Esophagus muscularis mucosa (tissue), 4 donors: ENCODE results near the gene PCSK6.

Experiments
- EP300 ChIP-seq: sonication (generic); formaldehyde crosslinking; IDR thresholded peaks from one replicate; pipeline ENCODE4 v1.6.1; 2017; ENCODE audit warnings: antibody characterized with exemption
- POLR2A ChIP-seq: fragments of 450-650 bp; IDR thresholded peaks from one replicate; pipeline ENCODE4 v1.6.1; 2017; ENCODE audit warnings: antibody characterized with exemption, moderate library complexity, mild to moderate bottlenecking, low read depth
- POLR2AphosphoS5 ChIP-seq, 2 donors: sonication (generic); formaldehyde crosslinking; IDR thresholded peaks; one replicate each; pipeline ENCODE4 v1.6.1; 2017; ENCODE audit warnings: antibody characterized with exemption in 2 of 2
- TF ChIP-seq, protein P1 (sequence below), 3 experiments: fragments of 200-600 bp in 2 of 3; fragments of 450-650 bp in 1 of 3; sonication (generic) in 2 of 3; IDR thresholded peaks; one replicate each; pipeline ENCODE4 v1.5.1; 2017 to 2019; ENCODE audit warnings: antibody characterized with exemption in 3 of 3, mild to moderate bottlenecking in 2 of 3, moderate library complexity in 1 of 3

- TF ChIP-seq POLR2AphosphoS5 (IDR thresholded peaks at IDR 0.05) (no peak), POLR2A (no peak), EP300 (no peak)
- TF ChIP-seq, protein P1, sequence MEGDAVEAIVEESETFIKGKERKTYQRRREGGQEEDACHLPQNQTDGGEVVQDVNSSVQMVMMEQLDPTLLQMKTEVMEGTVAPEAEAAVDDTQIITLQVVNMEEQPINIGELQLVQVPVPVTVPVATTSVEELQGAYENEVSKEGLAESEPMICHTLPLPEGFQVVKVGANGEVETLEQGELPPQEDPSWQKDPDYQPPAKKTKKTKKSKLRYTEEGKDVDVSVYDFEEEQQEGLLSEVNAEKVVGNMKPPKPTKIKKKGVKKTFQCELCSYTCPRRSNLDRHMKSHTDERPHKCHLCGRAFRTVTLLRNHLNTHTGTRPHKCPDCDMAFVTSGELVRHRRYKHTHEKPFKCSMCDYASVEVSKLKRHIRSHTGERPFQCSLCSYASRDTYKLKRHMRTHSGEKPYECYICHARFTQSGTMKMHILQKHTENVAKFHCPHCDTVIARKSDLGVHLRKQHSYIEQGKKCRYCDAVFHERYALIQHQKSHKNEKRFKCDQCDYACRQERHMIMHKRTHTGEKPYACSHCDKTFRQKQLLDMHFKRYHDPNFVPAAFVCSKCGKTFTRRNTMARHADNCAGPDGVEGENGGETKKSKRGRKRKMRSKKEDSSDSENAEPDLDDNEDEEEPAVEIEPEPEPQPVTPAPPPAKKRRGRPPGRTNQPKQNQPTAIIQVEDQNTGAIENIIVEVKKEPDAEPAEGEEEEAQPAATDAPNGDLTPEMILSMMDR (IDR thresholded peaks at IDR 0.05), result no peak
Measured at GRCh38 chr15:101522091-101522490, 32.6 kb upstream of the PCSK6 start.
